Right atrium auricular region (tissue), 2 donors: ENCODE data around the gene CNTNAP5. TPM values are rescaled to one million over a fixed set of nuclear protein-coding genes. Genes with fewer than 3 reads are reported as not detected.

ENCODE experiments used
- DNase-seq: peaks from one replicate; pipeline ENCODE4 v3.0.0-alpha.2; 2019; ENCODE audit warnings: low spot score
- H3K27ac ChIP-seq, 2 donors: fragments of 200-600 bp; sonication (generic); 1 replicate in 1 of 2; 2 replicates in 1 of 2; pipeline ENCODE4 v1.5.1; 2016 to 2019
- H3K27me3 ChIP-seq, 2 donors: fragments of 200-600 bp; sonication (generic); one replicate each; pipeline versions ENCODE4 v1.5.1 to v1.6.0; 2017 to 2019
- H3K36me3 ChIP-seq: fragments of 200-600 bp; sonication (generic); one replicate; pipeline ENCODE4 v1.5.1; 2016
- H3K4me1 ChIP-seq, 2 donors: fragments of 200-600 bp; sonication (generic); one replicate each; pipeline versions ENCODE4 v1.5.1 to v1.6.0; 2017 to 2019
- H3K4me3 ChIP-seq, 2 donors: fragments of 200-600 bp; sonication (generic); 1 replicate in 1 of 2; 2 replicates in 1 of 2; pipeline ENCODE4 v1.5.1; 2017 to 2019; ENCODE audit warnings: mild to moderate bottlenecking in 1 of 2, moderate library complexity in 1 of 2
- H3K9me3 ChIP-seq, 2 donors: fragments of 200-600 bp; sonication (generic); one replicate each; pipeline ENCODE4 v1.5.1; 2019
- CTCF ChIP-seq, 2 donors: fragments of 200-600 bp; sonication (generic); IDR thresholded peaks; one replicate each; pipeline ENCODE4 v1.5.1; 2019; ENCODE audit warnings: antibody characterized with exemption in 2 of 2
- total RNA-seq, 2 donors: library from RNA; depleted of rRNA; stranded (reverse); fragments of >200 nt; gene quantifications; one replicate each; pipeline ENCODE4 v1.1.0, GENCODE V29; 2016

The CNTNAP5 gene
- total RNA-seq, 2 donors from 2014 or later, result not detected

DNA sequence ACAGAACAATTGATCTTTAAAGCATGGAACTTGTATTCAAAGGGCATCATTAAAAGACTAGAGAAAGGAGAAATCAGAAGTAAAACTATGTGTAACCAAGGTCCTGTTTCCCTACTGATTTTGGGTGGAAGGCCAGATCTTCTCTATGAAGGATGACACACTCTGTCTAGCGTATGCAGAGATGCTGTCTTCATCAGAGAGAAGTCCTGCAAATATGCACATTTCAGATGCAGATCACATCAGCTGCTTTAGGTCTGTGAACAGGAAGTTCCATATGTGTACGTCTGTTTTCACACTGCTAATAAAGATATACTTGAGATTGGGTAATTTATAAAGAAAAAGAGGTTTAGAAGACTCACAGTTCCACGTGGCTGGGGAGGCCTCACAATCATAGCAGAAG, 857.3 kb downstream of the CNTNAP5 start:
- TF ChIP-seq CTCF (IDR thresholded peaks at IDR 0.05), result no peak
- H3K4me3 ChIP-seq, result no peak overlapping the region
- H3K4me1 ChIP-seq, result no peaks in the 10 kb centered on the region
- H3K27ac ChIP-seq, result no peak overlapping the region
- H3K36me3 ChIP-seq, result no peaks in the 10 kb centered on the region
- H3K9me3 ChIP-seq, result no peaks in the 10 kb centered on the region
- no peak for DNase-seq
- H3K27me3 ChIP-seq, result no peaks in the 10 kb centered on the region

DNA sequence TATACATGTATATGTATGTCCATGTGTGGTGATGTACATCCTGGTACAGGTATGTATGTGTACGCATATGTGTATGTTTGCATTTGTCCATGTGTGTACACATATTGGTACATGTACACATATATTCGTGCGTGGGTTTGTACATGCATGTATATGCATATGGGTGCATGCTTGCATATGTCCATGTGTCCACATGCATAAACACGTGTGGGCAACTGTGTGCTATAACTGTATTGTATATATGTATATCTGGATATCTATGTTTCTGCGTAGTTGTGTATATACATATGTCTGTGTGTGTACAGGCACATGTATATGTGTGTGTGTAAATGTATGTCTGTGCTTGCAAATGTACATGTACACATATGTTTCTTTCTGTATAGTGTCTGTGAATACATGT, 858.5 kb downstream of the CNTNAP5 start:
- Histone ChIP-seq H3K27ac (no peak overlapping the region), H3K4me1 (no peaks in the 10 kb centered on the region), H3K27me3 (no peaks in the 10 kb centered on the region), H3K36me3 (no peaks in the 10 kb centered on the region), H3K4me3 (no peak overlapping the region), H3K9me3 (no peaks in the 10 kb centered on the region)
- TF ChIP-seq CTCF (IDR thresholded peaks at IDR 0.05), result no peak
- DNase-seq, result no peak

DNA sequence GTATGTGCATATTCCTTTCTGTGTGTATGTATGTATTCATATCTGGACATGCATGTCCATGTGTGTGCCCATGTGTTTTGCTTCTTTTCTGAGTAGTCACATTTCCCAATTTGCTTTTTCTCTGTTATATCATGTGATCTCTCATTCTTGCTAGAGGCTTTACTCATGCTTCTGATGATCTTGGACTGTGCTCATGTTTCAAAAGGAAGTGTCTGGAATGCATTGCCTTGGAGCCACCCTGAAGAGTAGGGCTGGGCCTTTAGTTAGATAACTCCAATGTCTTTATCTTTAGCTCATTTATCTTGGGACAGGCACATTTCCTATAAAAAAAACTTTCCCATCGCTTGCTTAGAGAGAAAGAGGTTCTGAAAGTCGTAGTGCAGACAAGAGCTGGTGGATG, 859.2 kb downstream of the CNTNAP5 start:
- no peak for TF ChIP-seq CTCF (IDR thresholded peaks at IDR 0.05)

DNA sequence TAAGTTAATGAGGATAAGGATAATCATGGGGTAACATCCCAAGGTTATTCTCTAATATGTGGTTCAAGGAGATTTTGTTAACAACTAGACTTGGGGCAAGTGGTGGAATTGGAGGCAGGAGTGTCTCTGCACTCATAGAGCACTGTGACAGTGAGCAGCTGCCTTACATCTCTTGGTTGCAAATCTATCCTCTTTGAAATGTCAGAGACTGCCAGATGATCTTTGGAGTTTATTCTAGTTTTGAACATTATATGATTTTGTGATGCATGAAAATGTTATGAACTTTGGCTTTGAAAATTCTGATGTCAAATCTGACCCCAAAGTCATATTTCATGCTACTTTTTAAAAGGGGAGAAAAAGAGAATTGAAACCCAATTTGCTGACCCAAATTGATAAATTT, 861.1 kb downstream of the CNTNAP5 start:
- H3K27me3 ChIP-seq, result no peaks in the 10 kb centered on the region
- DNase-seq, result no peak
- no peaks in the 10 kb centered on the region for H3K36me3 ChIP-seq
- H3K9me3 ChIP-seq, result no peaks in the 10 kb centered on the region
- no peak overlapping the region for H3K27ac ChIP-seq
- no peak overlapping the region for H3K4me3 ChIP-seq
- H3K4me1 ChIP-seq, result no peaks in the 10 kb centered on the region
- TF ChIP-seq CTCF (IDR thresholded peaks at IDR 0.05), result no peak

More for the DNA sequence above, 859.2 kb downstream of the CNTNAP5 start:
- H3K4me3 ChIP-seq, result no peak overlapping the region
- no peaks in the 10 kb centered on the region for H3K36me3 ChIP-seq
- no peaks in the 10 kb centered on the region for H3K27me3 ChIP-seq
- no peak for DNase-seq
- no peaks in the 10 kb centered on the region for H3K4me1 ChIP-seq
- H3K27ac ChIP-seq, result no peak overlapping the region
- H3K9me3 ChIP-seq, result no peaks in the 10 kb centered on the region

DNA sequence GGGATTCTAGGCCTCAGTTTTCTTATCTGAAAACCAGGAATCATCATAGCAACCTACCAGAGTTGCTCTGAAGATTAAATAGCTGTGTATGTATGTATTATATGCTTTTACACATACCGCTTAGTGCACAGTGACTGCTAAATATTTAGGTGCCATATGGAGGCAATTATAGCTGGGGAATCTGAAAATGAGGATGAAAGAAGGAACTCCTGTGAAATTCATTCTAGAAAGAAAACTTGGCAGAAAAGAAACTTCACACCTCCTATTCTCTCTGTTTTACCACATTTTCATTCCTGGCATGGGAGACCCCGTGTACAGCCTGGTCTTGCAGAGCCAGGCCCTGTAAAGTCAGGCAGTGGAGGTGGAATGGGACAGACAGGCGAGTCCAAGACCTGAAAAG, 862.4 kb downstream of the CNTNAP5 start:
- H3K27ac ChIP-seq, result no peak overlapping the region
- H3K9me3 ChIP-seq, result no peaks in the 10 kb centered on the region
- H3K36me3 ChIP-seq, result no peaks in the 10 kb centered on the region
- H3K27me3 ChIP-seq, result no peaks in the 10 kb centered on the region
- TF ChIP-seq CTCF (IDR thresholded peaks at IDR 0.05), result no peak
- no peak overlapping the region for H3K4me3 ChIP-seq
- no peak for DNase-seq
- no peaks in the 10 kb centered on the region for H3K4me1 ChIP-seq

DNA sequence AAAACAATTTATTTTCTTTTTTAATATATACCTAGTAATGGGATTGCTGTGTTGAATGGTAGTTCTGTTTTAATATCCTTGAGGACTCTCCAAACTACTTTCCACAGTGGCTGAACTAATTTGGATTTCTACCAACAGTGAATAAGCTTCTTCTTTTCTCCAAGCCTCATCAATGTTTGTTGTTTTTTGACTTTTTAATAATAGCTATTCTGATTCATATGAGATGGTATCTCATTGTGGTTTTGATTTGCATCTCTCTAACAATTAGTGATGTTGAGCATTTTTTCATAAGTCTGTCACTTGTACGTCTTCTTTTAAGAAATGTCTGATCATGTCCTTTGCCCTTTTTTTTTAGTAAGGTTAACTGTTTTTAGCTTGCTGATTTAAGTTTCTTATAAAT, 863.3 kb downstream of the CNTNAP5 start:
- H3K4me1 ChIP-seq, result no peaks in the 10 kb centered on the region
- no peak for DNase-seq
- no peak overlapping the region for H3K4me3 ChIP-seq
- TF ChIP-seq CTCF (IDR thresholded peaks at IDR 0.05), result no peak
- no peak overlapping the region for H3K27ac ChIP-seq
- no peaks in the 10 kb centered on the region for H3K27me3 ChIP-seq
- no peaks in the 10 kb centered on the region for H3K36me3 ChIP-seq
- H3K9me3 ChIP-seq, result no peaks in the 10 kb centered on the region
